Measurements from ENCODE around the gene TMEM255A. TPM values are rescaled to one million over a fixed set of nuclear protein-coding genes. Genes with fewer than 3 reads are reported as not detected.

The TMEM255A gene
- total RNA-seq, 2 experiments from 2014 or later = not detected

DNA sequence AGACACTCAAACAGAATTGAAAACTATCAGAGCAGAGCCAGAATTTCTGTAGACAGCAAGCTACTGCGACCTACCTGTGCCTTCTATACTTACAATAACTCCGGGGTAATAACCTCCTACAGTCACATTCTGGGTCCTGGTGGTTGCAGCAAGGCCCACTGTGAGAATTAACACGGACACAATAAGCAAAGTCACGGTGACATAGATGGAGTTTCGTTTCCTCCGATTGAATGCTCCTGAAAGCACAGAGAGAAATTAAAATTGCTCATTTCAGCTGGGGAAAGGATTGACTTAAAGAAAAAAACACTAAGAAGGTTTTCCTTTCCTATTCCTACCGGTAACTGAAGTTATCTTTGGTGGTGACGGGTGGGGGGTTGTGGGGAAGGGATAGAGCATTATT lies 7.0 kb downstream of the TMEM255A start:
- DNase-seq = no peak
- no peak overlapping the region for H3K27ac Mint-ChIP-seq
- intact Hi-C loops (cut with micrococcal nuclease) = loop anchor here (10.0 kb wide), 1 partner anchor 49 kb away; the partner anchor contains the start of gene ZBTB33
- no peak overlapping the region for H3K4me3 Mint-ChIP-seq
- H3K36me3 Mint-ChIP-seq (ENCODE audit: low read depth) = no peaks in the 10 kb centered on the region
- peaks cover 20% of the 10 kb centered on the region for H3K4me1 Mint-ChIP-seq (ENCODE audit: low read depth)
- POLR2A ChIA-PET = no interaction called here
- H3K27me3 Mint-ChIP-seq = peaks cover 18% of the 10 kb centered on the region
- H3K9me3 Mint-ChIP-seq = no peaks in the 10 kb centered on the region
- CTCF ChIA-PET = no interaction called here
- ATAC-seq = no peak
- TF ChIP-seq, protein P1, sequence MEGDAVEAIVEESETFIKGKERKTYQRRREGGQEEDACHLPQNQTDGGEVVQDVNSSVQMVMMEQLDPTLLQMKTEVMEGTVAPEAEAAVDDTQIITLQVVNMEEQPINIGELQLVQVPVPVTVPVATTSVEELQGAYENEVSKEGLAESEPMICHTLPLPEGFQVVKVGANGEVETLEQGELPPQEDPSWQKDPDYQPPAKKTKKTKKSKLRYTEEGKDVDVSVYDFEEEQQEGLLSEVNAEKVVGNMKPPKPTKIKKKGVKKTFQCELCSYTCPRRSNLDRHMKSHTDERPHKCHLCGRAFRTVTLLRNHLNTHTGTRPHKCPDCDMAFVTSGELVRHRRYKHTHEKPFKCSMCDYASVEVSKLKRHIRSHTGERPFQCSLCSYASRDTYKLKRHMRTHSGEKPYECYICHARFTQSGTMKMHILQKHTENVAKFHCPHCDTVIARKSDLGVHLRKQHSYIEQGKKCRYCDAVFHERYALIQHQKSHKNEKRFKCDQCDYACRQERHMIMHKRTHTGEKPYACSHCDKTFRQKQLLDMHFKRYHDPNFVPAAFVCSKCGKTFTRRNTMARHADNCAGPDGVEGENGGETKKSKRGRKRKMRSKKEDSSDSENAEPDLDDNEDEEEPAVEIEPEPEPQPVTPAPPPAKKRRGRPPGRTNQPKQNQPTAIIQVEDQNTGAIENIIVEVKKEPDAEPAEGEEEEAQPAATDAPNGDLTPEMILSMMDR (IDR thresholded peaks at IDR 0.05) = no peak

DNA sequence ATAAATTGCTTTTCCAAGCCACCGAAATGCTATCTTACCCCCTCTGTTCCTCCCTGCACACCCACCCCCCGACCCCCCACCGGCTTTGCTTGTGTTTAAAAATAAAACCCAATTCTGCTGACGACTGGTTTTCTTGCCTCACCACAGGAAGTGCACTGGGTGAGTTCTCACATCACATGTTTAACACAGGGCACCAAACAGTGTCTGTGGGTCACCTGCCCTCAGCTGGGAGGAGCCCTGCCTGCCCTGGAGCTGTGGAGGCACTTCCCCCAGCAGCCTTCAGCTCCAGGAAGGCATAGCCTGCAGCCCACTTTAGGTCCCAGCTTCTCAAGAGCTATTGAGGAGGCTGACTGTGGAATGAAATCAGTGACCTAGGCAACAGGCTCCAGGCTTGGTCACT lies 8.8 kb downstream of the TMEM255A start:
- Mint-ChIP-seq H3K36me3 (ENCODE audit: low read depth) (no peaks in the 10 kb centered on the region), H3K4me1 (ENCODE audit: low read depth) (peaks cover 19% of the 10 kb centered on the region), H3K27me3 (peaks cover 6% of the 10 kb centered on the region), H3K27ac (no peak overlapping the region), H3K9me3 (no peaks in the 10 kb centered on the region), H3K4me3 (no peak overlapping the region)
- CTCF ChIA-PET = no interaction called here
- TF ChIP-seq, protein P1 (IDR thresholded peaks at IDR 0.05) = no peak
- intact Hi-C loops (cut with micrococcal nuclease) = loop anchor here (10.0 kb wide), 1 partner anchor 48 kb away; the partner anchor contains the start of gene ZBTB33
- DNase-seq (peak; percentile 29), ATAC-seq (peak; percentile 80)
- POLR2A ChIA-PET = no interaction called here

DNA sequence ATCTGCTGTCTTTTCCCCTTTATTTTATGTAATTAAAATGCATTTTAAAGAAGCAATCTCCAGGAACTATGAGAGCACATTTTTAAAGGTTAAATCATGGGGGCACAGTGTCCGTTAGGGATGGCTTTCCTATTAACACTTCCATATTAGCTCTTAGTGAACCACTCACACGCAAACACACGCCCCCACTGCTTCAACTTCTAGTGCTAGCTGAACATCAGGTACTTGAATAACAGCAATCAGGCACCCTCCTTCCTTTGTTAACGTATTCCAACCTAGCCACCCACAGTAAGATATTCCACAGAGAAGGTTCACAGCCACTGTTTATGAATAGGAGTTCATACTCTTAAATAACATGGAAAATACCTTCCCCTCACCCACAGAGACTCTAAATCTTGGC lies 9.3 kb downstream of the TMEM255A start:
- peaks cover 3% of the 10 kb centered on the region for H3K27me3 Mint-ChIP-seq
- DNase-seq = no peak
- TF ChIP-seq, protein P1 (IDR thresholded peaks at IDR 0.05) = no peak
- no peak overlapping the region for H3K4me3 Mint-ChIP-seq
- H3K9me3 Mint-ChIP-seq = no peaks in the 10 kb centered on the region
- intact Hi-C loops (cut with micrococcal nuclease) = loop anchor here (10.0 kb wide), 1 partner anchor 47 kb away; the partner anchor contains the start of gene ZBTB33
- POLR2A ChIA-PET = no interaction called here
- H3K4me1 Mint-ChIP-seq (ENCODE audit: low read depth) = peaks cover 18% of the 10 kb centered on the region
- no peak for ATAC-seq
- H3K36me3 Mint-ChIP-seq (ENCODE audit: low read depth) = no peaks in the 10 kb centered on the region
- CTCF ChIA-PET = interaction anchor here (0.9 kb wide), 1 partner anchor 9 kb away, joined by 5 read pairs; the partner anchor contains the start of gene TMEM255A
- H3K27ac Mint-ChIP-seq = no peak overlapping the region

DNA sequence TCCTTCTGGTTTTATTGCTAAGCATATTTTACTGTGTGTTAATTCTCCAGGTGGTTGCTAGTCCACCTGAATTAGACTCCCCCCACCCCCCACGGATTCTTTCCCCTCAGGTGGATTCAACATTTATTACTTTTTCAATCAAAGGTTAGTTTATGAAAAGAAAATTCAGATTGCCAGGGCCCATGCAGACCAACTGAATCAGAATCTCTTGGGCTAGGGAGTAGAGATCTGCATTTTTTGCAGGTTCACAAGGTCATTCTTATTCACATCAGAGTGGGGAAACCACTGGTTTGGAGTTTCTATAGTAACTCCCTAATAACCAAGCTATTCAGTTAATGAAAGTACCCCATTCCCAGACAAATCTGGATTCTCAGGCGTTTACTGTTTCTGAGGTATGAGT lies 9.8 kb downstream of the TMEM255A start:
- POLR2A ChIA-PET = no interaction called here
- CTCF ChIA-PET = interaction anchor here (0.9 kb wide), 1 partner anchor 9 kb away, joined by 5 read pairs; the partner anchor contains the start of gene TMEM255A
- no peaks in the 10 kb centered on the region for H3K27me3 Mint-ChIP-seq
- TF ChIP-seq, protein P1 (IDR thresholded peaks at IDR 0.05) = no peak
- no peak overlapping the region for H3K27ac Mint-ChIP-seq
- H3K36me3 Mint-ChIP-seq (ENCODE audit: low read depth) = no peaks in the 10 kb centered on the region
- intact Hi-C loops (cut with micrococcal nuclease) = loop anchor here (10.0 kb wide), 1 partner anchor 47 kb away; the partner anchor contains the start of gene ZBTB33
- no peak for ATAC-seq
- H3K4me1 Mint-ChIP-seq (ENCODE audit: low read depth) = peaks cover 13% of the 10 kb centered on the region
- DNase-seq = no peak
- no peaks in the 10 kb centered on the region for H3K9me3 Mint-ChIP-seq
- H3K4me3 Mint-ChIP-seq = no peak overlapping the region

DNA sequence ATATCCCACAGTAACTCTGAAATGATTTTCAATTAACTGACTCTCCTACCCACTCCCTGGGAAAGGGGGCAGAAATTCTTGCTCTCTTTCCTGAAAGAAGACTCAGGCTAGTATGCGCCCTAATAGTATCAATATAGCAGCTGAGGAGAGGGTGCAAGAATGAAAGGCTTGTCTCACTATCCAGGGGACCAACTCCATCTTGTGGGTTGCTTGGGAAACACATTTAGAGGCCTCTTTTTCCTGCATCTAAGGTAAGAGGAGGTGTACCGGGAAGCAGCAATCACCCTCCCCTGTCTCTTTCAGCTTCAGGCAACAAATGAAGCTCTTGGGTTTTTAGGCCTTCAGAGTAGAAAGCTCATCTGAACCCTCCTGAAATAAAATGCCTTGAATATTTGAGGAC lies 11.3 kb downstream of the TMEM255A start:
- POLR2A ChIA-PET = no interaction called here
- Mint-ChIP-seq H3K4me3 (no peak overlapping the region), H3K4me1 (ENCODE audit: low read depth) (peaks cover 16% of the 10 kb centered on the region), H3K27me3 (no peaks in the 10 kb centered on the region), H3K9me3 (no peaks in the 10 kb centered on the region), H3K36me3 (ENCODE audit: low read depth) (no peaks in the 10 kb centered on the region), H3K27ac (no peak overlapping the region)
- TF ChIP-seq, protein P1 (IDR thresholded peaks at IDR 0.05) = no peak
- ATAC-seq (no peak), DNase-seq (no peak)
- intact Hi-C loops (cut with micrococcal nuclease) = loop anchor here (10.0 kb wide), 1 partner anchor 45 kb away; the partner anchor contains the start of gene ZBTB33
- CTCF ChIA-PET = interaction anchor here (0.6 kb wide), 1 partner anchor 364 kb away, joined by 3 read pairs; no protein-coding TSS in a partner anchor

All from activated CD8-positive, alpha-beta T cell treated with anti-CD3 and anti-CD28 coated beads for 36 hours (primary cell).